SK-N-SH (cell line): ENCODE data around the gene ZNF516. TPM values are rescaled to one million over a fixed set of nuclear protein-coding genes. Genes with fewer than 3 reads are reported as not detected.

ENCODE experiments used
- CTCF ChIA-PET: fragments of 300-600, 350-600 bp; formaldehyde crosslinking; extraction: SDS; loops from one replicate; lab custom pipeline; 2021; lab: Yijun Ruan, JAX
- POLR2A ChIA-PET: fragments of 350-600 bp; sonication (Branson Sonifier 250); formaldehyde crosslinking; extraction: SDS; loops from one replicate; lab custom pipeline; 2020; ENCODE audit warnings: antibody characterized with exemption, inconsistent platforms; lab: Yijun Ruan, JAX
- DNase-seq: peaks from one replicate; pipeline ENCODE4 v3.0.0; 2012
- H2AFZ ChIP-seq: fragments of 200-600 bp; sonication (generic); 2 replicates; pipeline ENCODE4 v1.8.1; 2016; ENCODE audit warnings: antibody characterized with exemption, mild to moderate bottlenecking, low read depth
- H3F3A ChIP-seq: fragments of 200-600 bp; sonication (generic); replicated peaks from 2 replicates; pipeline ENCODE3; 2016; ENCODE audit warnings: antibody characterized with exemption, mild to moderate bottlenecking; ENCODE audit not compliant: insufficient read depth
- H3K27ac ChIP-seq, 2 experiments: fragments of 200-500 bp in 1 of 2; fragments of 200-600 bp in 1 of 2; sonication (Bioruptor generic) in 1 of 2; sonication (generic), shearing (Covaris generic) in 1 of 2; 2 replicates each; pipeline versions ENCODE4 v1.5.1 to v1.6.1; 2014 to 2016; ENCODE audit warnings: low read depth in 2 of 2, inconsistent platforms in 1 of 2, low read length in 1 of 2, mild to moderate bottlenecking in 1 of 2, mixed read lengths in 1 of 2
- H3K27me3 ChIP-seq: fragments of 200-600 bp; sonication (generic), shearing (Covaris generic); 2 replicates; pipeline ENCODE4 v1.6.1; 2016; ENCODE audit warnings: mixed run types; ENCODE audit not compliant: insufficient read depth
- H3K36me3 ChIP-seq, 2 experiments: fragments of 200-500 bp in 1 of 2; fragments of 200-600 bp in 1 of 2; sonication (Bioruptor generic) in 1 of 2; sonication (generic) in 1 of 2; replicated peaks in 1 of 2; 2 replicates each; pipeline versions ENCODE3 to v1.5.1; 2014 to 2016; ENCODE audit warnings: low read length in 1 of 2, mild to moderate bottlenecking in 1 of 2; ENCODE audit not compliant: insufficient read depth in 2 of 2, control insufficient read depth in 1 of 2
- H3K4me1 ChIP-seq, 2 experiments: fragments of 200-500 bp in 1 of 2; fragments of 200-600 bp in 1 of 2; sonication (Bioruptor generic) in 1 of 2; sonication (generic), shearing (Covaris generic) in 1 of 2; 2 replicates each; pipeline versions ENCODE4 v1.5.1 to v1.6.1; 2014 to 2016; ENCODE audit warnings: low read depth in 1 of 2, low read length in 1 of 2, mixed run types in 1 of 2; ENCODE audit not compliant: insufficient read depth in 2 of 2, control insufficient read depth in 1 of 2
- H3K4me2 ChIP-seq: fragments of 200-600 bp; sonication (generic), shearing (Covaris generic); 2 replicates; pipeline ENCODE4 v1.6.1; 2017; ENCODE audit warnings: mixed run types
- H3K4me3 ChIP-seq, 2 experiments: fragments of 200-500 bp in 1 of 2; fragments of 200-600 bp in 1 of 2; sonication (Bioruptor generic) in 1 of 2; sonication (generic), shearing (Covaris generic) in 1 of 2; 2 replicates each; pipeline versions ENCODE4 v1.5.1 to v1.8.1; 2014 to 2016; ENCODE audit warnings: low read depth in 2 of 2, inconsistent platforms in 1 of 2, low read length in 1 of 2, mild to moderate bottlenecking in 1 of 2, mixed read lengths in 1 of 2, moderate library complexity in 1 of 2
- H3K79me2 ChIP-seq: fragments of 200-600 bp; sonication (generic); 2 replicates; pipeline ENCODE4 v1.8.1; 2017; ENCODE audit warnings: mild to moderate bottlenecking; ENCODE audit not compliant: insufficient read depth
- H3K9ac ChIP-seq: fragments of 200-600 bp; sonication (generic); 2 replicates; pipeline ENCODE4 v1.6.1; 2017; ENCODE audit warnings: mixed run types
- H3K9me2 ChIP-seq: fragments of 200-600 bp; sonication (generic); 2 replicates; pipeline ENCODE4 v1.6.1; 2017; ENCODE audit warnings: mixed run types
- H3K9me3 ChIP-seq: fragments of 200-600 bp; sonication (generic); 2 replicates; pipeline ENCODE4 v1.6.1; 2017; ENCODE audit warnings: mixed run types, mild to moderate bottlenecking, moderate library complexity
- H4K20me1 ChIP-seq: fragments of 200-600 bp; sonication (generic); 2 replicates; pipeline ENCODE4 v1.6.1; 2017; ENCODE audit warnings: mild to moderate bottlenecking, mixed run types; ENCODE audit not compliant: insufficient read depth
- CTCF ChIP-seq: fragments of 200-600 bp; sonication (generic); IDR thresholded peaks from 2 replicates; pipeline ENCODE4 v1.6.1; 2017; ENCODE audit warnings: antibody characterized with exemption, mild to moderate bottlenecking, moderate library complexity
- EP300 ChIP-seq, 2 experiments: IDR thresholded peaks; 2 replicates each; pipeline versions ENCODE4 v1.4.0 to v1.6.1; 2012; ENCODE audit warnings: borderline replicate concordance in 1 of 2, low read depth in 1 of 2, low read length in 1 of 2
- EZH2phosphoT487 ChIP-seq: fragments of 200-600 bp; sonication (generic); IDR thresholded peaks from 2 replicates; pipeline ENCODE4 v1.6.1; 2017; ENCODE audit warnings: low read depth, mixed run types, mild to moderate bottlenecking, antibody characterized with exemption, moderate library complexity, borderline replicate concordance
- FOSL2 ChIP-seq: IDR thresholded peaks from 2 replicates; pipeline ENCODE4 v1.4.0; 2012; ENCODE audit warnings: low read depth, mild to moderate bottlenecking, moderate library complexity, borderline replicate concordance
- FOXJ3 ChIP-seq: sonication (generic); formaldehyde crosslinking; IDR thresholded peaks from 2 replicates; pipeline ENCODE4 v1.5.1; 2020; ENCODE audit warnings: mild to moderate bottlenecking, missing genetic modification reagents
- FOXM1 ChIP-seq: IDR thresholded peaks from 2 replicates; pipeline ENCODE4 v1.4.0; 2012; ENCODE audit warnings: low read depth, mild to moderate bottlenecking
- GATA2 ChIP-seq: sonication (generic); formaldehyde crosslinking; IDR thresholded peaks from 2 replicates; pipeline ENCODE4 v1.5.0; 2020; ENCODE audit warnings: mild to moderate bottlenecking, missing genetic modification reagents
- IRF3 ChIP-seq: fragments of 150-350 bp; IDR thresholded peaks from 2 replicates; pipeline ENCODE4 v1.6.1; 2016; ENCODE audit warnings: mild to moderate bottlenecking, low read depth, low read length
- JUND ChIP-seq: IDR thresholded peaks from 2 replicates; pipeline ENCODE4 v1.4.0; 2012
- MAX ChIP-seq: IDR thresholded peaks from 2 replicates; pipeline ENCODE4 v1.4.0; 2012; ENCODE audit warnings: low read depth
- NFIC ChIP-seq: IDR thresholded peaks from 2 replicates; pipeline ENCODE4 v1.4.0; 2012; ENCODE audit warnings: borderline replicate concordance
- RAD21 ChIP-seq: IDR thresholded peaks from 2 replicates; pipeline ENCODE4 v1.6.1; 2012; ENCODE audit warnings: mild to moderate bottlenecking, low read length
- RCOR1 ChIP-seq: fragments of 150-350 bp; IDR thresholded peaks from 2 replicates; pipeline ENCODE4 v1.6.1; 2017; ENCODE audit warnings: antibody characterized with exemption, low read length
- RFX5 ChIP-seq: IDR thresholded peaks from 2 replicates; pipeline ENCODE4 v1.6.1; 2012; ENCODE audit warnings: mild to moderate bottlenecking, improper control_type of control experiment, low read length
- RXRA ChIP-seq: IDR thresholded peaks from 2 replicates; pipeline ENCODE4 v1.4.0; 2012; ENCODE audit warnings: low read depth, mild to moderate bottlenecking, borderline replicate concordance
- SIN3A ChIP-seq: IDR thresholded peaks from 2 replicates; pipeline ENCODE4 v1.6.1; 2012; ENCODE audit warnings: low read depth, mild to moderate bottlenecking, low read length, moderate library complexity, borderline replicate concordance
- TEAD4 ChIP-seq: IDR thresholded peaks from 2 replicates; pipeline ENCODE4 v1.4.0; 2012; ENCODE audit warnings: mild to moderate bottlenecking, borderline replicate concordance; ENCODE audit not compliant: insufficient read depth
- USF2 ChIP-seq: fragments of 150-350 bp; IDR thresholded peaks from 2 replicates; pipeline ENCODE4 v1.6.1; 2017; ENCODE audit warnings: antibody characterized with exemption, low read length, low read depth, borderline replicate concordance
- WGBS: methylation state at CpG from one replicate; pipeline ENCODE4 v1.1.6; 2017; ENCODE audit warnings: low lambda C conversion rate; 5-methylcytosine and 5-hydroxymethylcytosine counted together
- polyA plus RNA-seq, 3 experiments: library from polyadenylated mRNA; depleted of rRNA; stranded (reverse); fragments of >200 nt; gene quantifications; 2 replicates each; pipeline ENCODE4 v1.2.3, GENCODE V29; 2012
- TF ChIP-seq, protein P1 (sequence below): IDR thresholded peaks from 2 replicates; pipeline ENCODE4 v1.4.0; 2012; ENCODE audit warnings: low read depth, borderline replicate concordance

ZNF516 gene
- polyA plus RNA-seq, 1 of the 3 experiments (the other 2 are of a cell fraction): 4.4 TPM

DNA sequence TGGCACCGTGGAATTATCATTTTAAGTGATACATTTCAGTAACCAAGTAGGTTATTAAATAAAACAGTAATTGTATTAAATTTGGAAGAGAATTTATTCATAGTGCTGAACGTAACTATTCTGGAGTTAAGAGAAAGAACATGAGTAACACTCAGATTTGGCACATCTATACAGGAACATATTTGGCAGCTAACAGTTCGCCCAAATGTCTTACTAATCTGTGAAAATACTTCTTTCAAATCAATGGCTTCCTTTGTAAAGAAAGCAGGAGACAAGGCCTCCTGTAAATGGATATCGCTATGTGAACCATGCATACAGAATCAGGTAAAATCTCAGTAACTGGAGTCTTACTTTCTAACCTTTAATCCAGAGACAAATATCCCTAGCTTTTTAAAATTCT is 64.4 kb downstream of the ZNF516 start:
- WGBS: 64% methylated on average over 4 of the region's 4 CpGs
- Histone ChIP-seq H4K20me1 (no peaks in the 10 kb centered on the region; the same call in 1 of the 2 replicates), H3K27ac (no peak overlapping the region)

More for the DNA sequence above, 64.4 kb downstream of the ZNF516 start:
- no peak for DNase-seq
- H3K4me2 ChIP-seq: no peak overlapping the region
- no peak overlapping the region for H3K9ac ChIP-seq
- H3K27me3 ChIP-seq: no peaks in the 10 kb centered on the region
- H2AFZ ChIP-seq: no peak overlapping the region
- no peaks in the 10 kb centered on the region for H3K9me2 ChIP-seq
- TF ChIP-seq RFX5 (no peak), NFIC (no peak), GATA2 (CRISPR knock-in tag) (no peak), EZH2phosphoT487 (no peak), JUND (no peak), FOXJ3 (no peak), USF2 (no peak), IRF3 (no peak), FOXM1 (no peak), CTCF (no peak), SIN3A (no peak), RAD21 (no peak), EP300 (IDR thresholded peaks at IDR 0.05; ENCODE audit: borderline replicate concordance in 1 of 2, low read depth in 1 of 2, low read length in 1 of 2) (no peak), TEAD4 (no peak), MAX (no peak), RXRA (no peak), RCOR1 (no peak), FOSL2 (no peak)
- TF ChIP-seq, protein P1, sequence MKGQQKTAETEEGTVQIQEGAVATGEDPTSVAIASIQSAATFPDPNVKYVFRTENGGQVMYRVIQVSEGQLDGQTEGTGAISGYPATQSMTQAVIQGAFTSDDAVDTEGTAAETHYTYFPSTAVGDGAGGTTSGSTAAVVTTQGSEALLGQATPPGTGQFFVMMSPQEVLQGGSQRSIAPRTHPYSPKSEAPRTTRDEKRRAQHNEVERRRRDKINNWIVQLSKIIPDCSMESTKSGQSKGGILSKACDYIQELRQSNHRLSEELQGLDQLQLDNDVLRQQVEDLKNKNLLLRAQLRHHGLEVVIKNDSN: no peak
- ChIA-PET CTCF (no interaction called here), POLR2A (no interaction called here)
- no peaks in the 10 kb centered on the region for H3K36me3 ChIP-seq
- no peaks in the 10 kb centered on the region for H3F3A ChIP-seq
- no peak overlapping the region for H3K4me3 ChIP-seq
- H3K4me1 ChIP-seq: peaks cover 0 to 10% of the 10 kb centered on the region in 2 experiments; a peak in 1 of 4 replicates
- H3K9me3 ChIP-seq: no peaks in the 10 kb centered on the region
- H3K79me2 ChIP-seq: peaks cover 4% of the 10 kb centered on the region; the same call in 1 of the 2 replicates
